Neural cell (in vitro differentiated cells): ENCODE data around the gene ATL1. TPM values are rescaled to one million over a fixed set of nuclear protein-coding genes. Genes with fewer than 3 reads are reported as not detected.
A peak's percentile ranks its signal among the peaks of the same experiment; 100 is the strongest.

Experiments used
- H2AFZ ChIP-seq: fragments of 200-600, 300-800 bp; sonication (generic), shearing (Covaris generic); 2 replicates; pipeline ENCODE4 v1.6.0; 2014; ENCODE audit warnings: low read depth, mild to moderate bottlenecking, antibody characterized with exemption, low read length, moderate library complexity
- H3F3A ChIP-seq: fragments of 200-600 bp; shearing (Covaris generic); 2 replicates; pipeline ENCODE4 v1.6.1; 2016; ENCODE audit warnings: mild to moderate bottlenecking, moderate library complexity, mixed read lengths, antibody characterized with exemption, low read length; ENCODE audit not compliant: insufficient read depth, poor library complexity, severe bottlenecking
- H3K27ac ChIP-seq: fragments of 200-600, 300-800 bp; sonication (generic), shearing (Covaris generic); 2 replicates; pipeline ENCODE4 v1.5.1; 2014; ENCODE audit warnings: mild to moderate bottlenecking, low read length, moderate library complexity
- H3K27me3 ChIP-seq: fragments of 300-800, 200-600 bp; sonication (generic), shearing (Covaris generic); 2 replicates; pipeline ENCODE4 v1.6.0; 2014; ENCODE audit warnings: mild to moderate bottlenecking, low read depth, low read length, moderate library complexity; ENCODE audit not compliant: insufficient read depth
- H3K36me3 ChIP-seq: fragments of 300-800, 200-600 bp; sonication (generic), shearing (Covaris generic); 2 replicates; pipeline ENCODE4 v1.5.1; 2014; ENCODE audit warnings: mild to moderate bottlenecking, antibody characterized with exemption, low read length, moderate library complexity; ENCODE audit not compliant: insufficient read depth
- H3K4me2 ChIP-seq: fragments of 300-800, 200-600 bp; sonication (generic), shearing (Covaris generic); 2 replicates; pipeline ENCODE4 v1.6.0; 2014; ENCODE audit warnings: mild to moderate bottlenecking, low read length
- H3K4me3 ChIP-seq: fragments of 300-800, 200-600 bp; sonication (generic), shearing (Covaris generic); 2 replicates; pipeline ENCODE4 v1.5.1; 2014; ENCODE audit warnings: mild to moderate bottlenecking, low read length, moderate library complexity
- H3K79me2 ChIP-seq: fragments of 200-600 bp; shearing (Covaris generic); replicated peaks from 2 replicates; pipeline ENCODE4 v1.6.0; 2014; ENCODE audit warnings: mild to moderate bottlenecking, low read length, moderate library complexity; ENCODE audit not compliant: insufficient read depth
- H3K9ac ChIP-seq: fragments of 300-800, 200-600 bp; sonication (generic), shearing (Covaris generic); 2 replicates; pipeline ENCODE4 v1.6.1; 2016; ENCODE audit warnings: mild to moderate bottlenecking, low read length, mixed read lengths
- H3K9me2 ChIP-seq: fragments of 200-600 bp; shearing (Covaris generic); 2 replicates; pipeline ENCODE4 v1.6.1; 2016; ENCODE audit warnings: mild to moderate bottlenecking, low read length, mixed read lengths; ENCODE audit not compliant: insufficient read depth
- H3K9me3 ChIP-seq: fragments of 200-600, 300-800 bp; sonication (generic), shearing (Covaris generic); 2 replicates; pipeline ENCODE4 v1.6.1; 2016; ENCODE audit warnings: mild to moderate bottlenecking, mixed run types, low read length, moderate library complexity, mixed read lengths
- H4K20me1 ChIP-seq: fragments of 200-600 bp; shearing (Covaris generic); 2 replicates; pipeline ENCODE4 v1.6.1; 2016; ENCODE audit warnings: mild to moderate bottlenecking, mixed run types; ENCODE audit not compliant: insufficient read depth
- CTCF ChIP-seq: fragments of 450-650 bp; IDR thresholded peaks from 2 replicates; pipeline ENCODE4 v1.5.1; 2014; ENCODE audit warnings: antibody characterized with exemption, mild to moderate bottlenecking, moderate library complexity; ENCODE audit not compliant: poor library complexity, severe bottlenecking
- EP300 ChIP-seq: fragments of 450-650 bp; conservative IDR thresholded peaks from 2 replicates; pipeline ENCODE4 v1.6.1; 2014; ENCODE audit warnings: antibody characterized with exemption, mild to moderate bottlenecking, moderate library complexity; ENCODE audit not compliant: poor library complexity, severe bottlenecking
- EZH2 ChIP-seq: fragments of 200-600, 300-800 bp; shearing (Covaris generic), sonication (generic); IDR thresholded peaks from 2 replicates; pipeline ENCODE4 v1.6.1; 2014; ENCODE audit warnings: antibody characterized with exemption, low read length, borderline replicate concordance, mild to moderate bottlenecking; ENCODE audit not compliant: insufficient read depth, poor library complexity, severe bottlenecking
- MXI1 ChIP-seq: fragments of 450-650 bp; conservative IDR thresholded peaks from 2 replicates; pipeline ENCODE4 v1.6.1; 2014; ENCODE audit warnings: antibody characterized with exemption, mild to moderate bottlenecking; ENCODE audit not compliant: poor library complexity, severe bottlenecking
- POLR2AphosphoS5 ChIP-seq: IDR thresholded peaks from 2 replicates; pipeline ENCODE4 v1.6.1; 2012
- RAD21 ChIP-seq: fragments of 450-650 bp; conservative IDR thresholded peaks from 2 replicates; pipeline ENCODE4 v1.6.1; 2014; ENCODE audit warnings: antibody characterized with exemption, mild to moderate bottlenecking, moderate library complexity
- REST ChIP-seq: IDR thresholded peaks from 2 replicates; pipeline ENCODE4 v1.6.1; 2012; ENCODE audit warnings: borderline replicate concordance
- SMC3 ChIP-seq: fragments of 450-650 bp; conservative IDR thresholded peaks from 2 replicates; pipeline ENCODE4 v1.6.1; 2014; ENCODE audit warnings: antibody characterized with exemption, mild to moderate bottlenecking, moderate library complexity; ENCODE audit not compliant: poor library complexity
- TAF1 ChIP-seq: IDR thresholded peaks from 2 replicates; pipeline ENCODE4 v1.6.1; 2012; ENCODE audit warnings: low read depth
- polyA plus RNA-seq: library from polyadenylated mRNA; depleted of rRNA; stranded (reverse); fragments of >200 nt; gene quantifications from 2 replicates; pipeline ENCODE4 v1.2.3, GENCODE V29; 2014

Gene ATL1
- polyA plus RNA-seq, 1 donor from 2014 or later = 70.4 TPM

GRCh38 chr14:50562841-50563240 is 2.9 kb downstream of the ATL1 start:
- peak overlapping the region; percentile 72 for H3K4me3 ChIP-seq
- no peaks in the 10 kb centered on the region for H3K9me2 ChIP-seq
- H3K79me2 ChIP-seq = peaks cover 70% of the 10 kb centered on the region
- no peaks in the 10 kb centered on the region for H3K27me3 ChIP-seq
- H3K27ac ChIP-seq = no peak overlapping the region
- H3K9me3 ChIP-seq = no peaks in the 10 kb centered on the region
- H3F3A ChIP-seq = peaks cover 5% of the 10 kb centered on the region
- H3K4me2 ChIP-seq = no peak overlapping the region
- H3K9ac ChIP-seq = no peak overlapping the region
- no peaks in the 10 kb centered on the region for H4K20me1 ChIP-seq
- no peaks in the 10 kb centered on the region for H3K36me3 ChIP-seq
- H2AFZ ChIP-seq = no peak overlapping the region
- no peak for TF ChIP-seq POLR2AphosphoS5

- peaks cover 79% of the 10 kb centered on the region for H3K79me2 ChIP-seq
- H2AFZ ChIP-seq = no peak overlapping the region
- H3K27ac ChIP-seq = no peak overlapping the region
- no peaks in the 10 kb centered on the region for H3K27me3 ChIP-seq
- H3K4me2 ChIP-seq = no peak overlapping the region
- H3K9me3 ChIP-seq = no peaks in the 10 kb centered on the region
- no peak overlapping the region for H3K9ac ChIP-seq
- no peak for TF ChIP-seq TAF1
- no peak for TF ChIP-seq EZH2
- TF ChIP-seq SMC3 = no peak
- TF ChIP-seq MXI1 = no peak
- TF ChIP-seq POLR2AphosphoS5 = no peak
- no peak for TF ChIP-seq EP300
- TF ChIP-seq RAD21 = no peak
- TF ChIP-seq CTCF = no peak
- no peak for TF ChIP-seq REST
- H3K36me3 ChIP-seq = no peaks in the 10 kb centered on the region
- H4K20me1 ChIP-seq = no peaks in the 10 kb centered on the region
- no peak overlapping the region for H3K4me3 ChIP-seq
- H3K9me2 ChIP-seq = no peaks in the 10 kb centered on the region
- no peaks in the 10 kb centered on the region for H3F3A ChIP-seq
Measured at GRCh38 chr14:50569714-50570274, 9.8 kb downstream of the ATL1 start.

GRCh38 chr14:50573862-50574261 is 13.9 kb downstream of the ATL1 start:
- Histone ChIP-seq H3K4me2 (no peak overlapping the region), H3K9me3 (no peaks in the 10 kb centered on the region), H3K79me2 (peaks cover 68% of the 10 kb centered on the region), H3K36me3 (no peaks in the 10 kb centered on the region), H4K20me1 (no peaks in the 10 kb centered on the region), H3K27ac (no peak overlapping the region), H3K9me2 (no peaks in the 10 kb centered on the region), H3K9ac (no peak overlapping the region), H3K27me3 (no peaks in the 10 kb centered on the region), H3K4me3 (no peak overlapping the region), H3F3A (no peaks in the 10 kb centered on the region), H2AFZ (no peak overlapping the region)
- TF ChIP-seq SMC3 = no peak
- TF ChIP-seq TAF1 = no peak
- TF ChIP-seq MXI1 = no peak
- no peak for TF ChIP-seq POLR2AphosphoS5
- no peak for TF ChIP-seq RAD21
- TF ChIP-seq REST = no peak
- no peak for TF ChIP-seq EZH2
- no peak for TF ChIP-seq CTCF
- no peak for TF ChIP-seq EP300
